H1 (cell line): ENCODE data around the gene RAB22A. TPM values are rescaled to one million over a fixed set of nuclear protein-coding genes. Genes with fewer than 3 reads are reported as not detected.

Source experiments
- HDAC2 ChIP-seq, 2 experiments: fragments of 300-600 bp in 1 of 2; sonication (generic) in 1 of 2; IDR thresholded peaks; 2 replicates each; pipeline ENCODE4 v1.6.1; 2011 to 2012; ENCODE audit warnings: low read depth in 2 of 2, low read length in 2 of 2, mild to moderate bottlenecking in 2 of 2, moderate library complexity in 2 of 2, borderline replicate concordance in 1 of 2, inconsistent platforms in 1 of 2
- JUND ChIP-seq: IDR thresholded peaks from 2 replicates; pipeline ENCODE4 v1.6.1; 2011; ENCODE audit warnings: mild to moderate bottlenecking, improper control_type of control experiment, low read length
- KDM4A ChIP-seq: IDR thresholded peaks from one replicate; pipeline ENCODE4 v1.7.1; 2012; ENCODE audit warnings: low read depth, mild to moderate bottlenecking, moderate library complexity, low read length, inconsistent platforms; ENCODE audit not compliant: severe bottlenecking
- POLR2AphosphoS5 ChIP-seq: IDR thresholded peaks from 2 replicates; pipeline ENCODE4 v1.6.1; 2011; ENCODE audit warnings: low read depth, low read length
- SP4 ChIP-seq: IDR thresholded peaks from 2 replicates; pipeline ENCODE4 v1.6.1; 2012; ENCODE audit warnings: low read length, inconsistent platforms
- polyA plus RNA-seq, 7 experiments: library from polyadenylated mRNA; depleted of rRNA in 3 of 7; stranded (reverse) in 5 of 7; unstranded in 2 of 7; fragments of >200 nt in 5 of 7; fragments of 200-250 nt in 2 of 7; gene quantifications; 1 replicate in 5 of 7; 2 replicates in 1 of 7; 4 replicates in 1 of 7; pipeline versions ENCODE4 v1.2.1 to v1.2.3, GENCODE V29; 2011 to 2013; ENCODE audit warnings: missing spikeins in 2 of 7, mixed read lengths in 2 of 7
- total RNA-seq: library from RNA; stranded (reverse); fragmentation: NEBNext Ultra II Directional; extraction: Animal tissue kit (Norgen Biotek cat#: 25700); gene quantifications from 2 replicates; pipeline ENCODE4 v1.2.1, GENCODE V29; 2021
- TF ChIP-seq, protein P1 (sequence below): fragments of 300-600 bp; sonication (generic); IDR thresholded peaks from 2 replicates; pipeline ENCODE4 v1.7.1; 2012; ENCODE audit warnings: low read length, moderate library complexity, mild to moderate bottlenecking, inconsistent platforms; ENCODE audit not compliant: insufficient replicate concordance

Gene RAB22A
- total and polyA plus RNA-seq, 2 of the 8 experiments (the other 6 are each of a cell fraction or from before 2014, with no cell fraction given) = 3.1 to 6.6 TPM

DNA sequence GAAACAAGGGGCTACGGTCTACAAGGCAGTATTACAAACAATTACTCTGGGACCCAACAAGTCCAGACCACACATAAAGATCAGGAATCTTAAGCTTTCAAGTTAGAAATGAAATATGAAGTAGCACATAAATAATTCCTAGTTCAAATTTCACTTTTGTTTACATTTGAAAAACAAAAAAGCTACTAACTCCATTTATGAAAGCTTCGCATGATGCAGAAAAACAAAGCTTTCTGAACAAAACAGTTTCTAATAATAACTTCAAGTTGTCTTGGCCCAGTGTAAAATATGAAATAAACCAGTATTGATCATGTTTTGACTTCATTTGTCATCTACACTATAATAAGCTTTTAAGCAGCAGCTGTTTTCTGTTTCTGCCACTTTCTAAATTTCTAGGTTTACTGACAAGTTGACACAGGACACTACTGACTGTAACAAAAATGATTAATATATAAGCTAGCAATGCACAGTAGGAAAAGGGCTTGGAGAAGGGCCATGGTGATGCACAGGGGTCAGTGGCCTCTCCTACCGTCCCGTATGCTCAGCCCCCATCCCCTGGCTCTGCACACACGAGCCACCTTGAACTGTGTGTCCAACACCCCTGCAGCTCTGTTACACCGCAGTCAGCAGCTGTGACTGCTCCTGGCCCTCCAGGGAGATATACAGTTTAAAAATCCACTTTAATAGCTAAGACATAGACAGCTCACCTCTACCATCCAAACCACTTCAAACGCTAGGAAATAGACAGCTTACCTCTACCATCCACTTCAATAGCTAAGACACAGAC, 13.3 kb upstream of the RAB22A start (continued):
- TF ChIP-seq KDM4A = no peak
- TF ChIP-seq POLR2AphosphoS5 = no peak
- TF ChIP-seq JUND = no peak
- TF ChIP-seq SP4 = no peak
- TF ChIP-seq HDAC2 (IDR thresholded peaks at IDR 0.05; ENCODE audit: borderline replicate concordance in 1 of 2, low read depth in 2 of 2, low read length in 2 of 2) = no peak
- TF ChIP-seq, protein P1, sequence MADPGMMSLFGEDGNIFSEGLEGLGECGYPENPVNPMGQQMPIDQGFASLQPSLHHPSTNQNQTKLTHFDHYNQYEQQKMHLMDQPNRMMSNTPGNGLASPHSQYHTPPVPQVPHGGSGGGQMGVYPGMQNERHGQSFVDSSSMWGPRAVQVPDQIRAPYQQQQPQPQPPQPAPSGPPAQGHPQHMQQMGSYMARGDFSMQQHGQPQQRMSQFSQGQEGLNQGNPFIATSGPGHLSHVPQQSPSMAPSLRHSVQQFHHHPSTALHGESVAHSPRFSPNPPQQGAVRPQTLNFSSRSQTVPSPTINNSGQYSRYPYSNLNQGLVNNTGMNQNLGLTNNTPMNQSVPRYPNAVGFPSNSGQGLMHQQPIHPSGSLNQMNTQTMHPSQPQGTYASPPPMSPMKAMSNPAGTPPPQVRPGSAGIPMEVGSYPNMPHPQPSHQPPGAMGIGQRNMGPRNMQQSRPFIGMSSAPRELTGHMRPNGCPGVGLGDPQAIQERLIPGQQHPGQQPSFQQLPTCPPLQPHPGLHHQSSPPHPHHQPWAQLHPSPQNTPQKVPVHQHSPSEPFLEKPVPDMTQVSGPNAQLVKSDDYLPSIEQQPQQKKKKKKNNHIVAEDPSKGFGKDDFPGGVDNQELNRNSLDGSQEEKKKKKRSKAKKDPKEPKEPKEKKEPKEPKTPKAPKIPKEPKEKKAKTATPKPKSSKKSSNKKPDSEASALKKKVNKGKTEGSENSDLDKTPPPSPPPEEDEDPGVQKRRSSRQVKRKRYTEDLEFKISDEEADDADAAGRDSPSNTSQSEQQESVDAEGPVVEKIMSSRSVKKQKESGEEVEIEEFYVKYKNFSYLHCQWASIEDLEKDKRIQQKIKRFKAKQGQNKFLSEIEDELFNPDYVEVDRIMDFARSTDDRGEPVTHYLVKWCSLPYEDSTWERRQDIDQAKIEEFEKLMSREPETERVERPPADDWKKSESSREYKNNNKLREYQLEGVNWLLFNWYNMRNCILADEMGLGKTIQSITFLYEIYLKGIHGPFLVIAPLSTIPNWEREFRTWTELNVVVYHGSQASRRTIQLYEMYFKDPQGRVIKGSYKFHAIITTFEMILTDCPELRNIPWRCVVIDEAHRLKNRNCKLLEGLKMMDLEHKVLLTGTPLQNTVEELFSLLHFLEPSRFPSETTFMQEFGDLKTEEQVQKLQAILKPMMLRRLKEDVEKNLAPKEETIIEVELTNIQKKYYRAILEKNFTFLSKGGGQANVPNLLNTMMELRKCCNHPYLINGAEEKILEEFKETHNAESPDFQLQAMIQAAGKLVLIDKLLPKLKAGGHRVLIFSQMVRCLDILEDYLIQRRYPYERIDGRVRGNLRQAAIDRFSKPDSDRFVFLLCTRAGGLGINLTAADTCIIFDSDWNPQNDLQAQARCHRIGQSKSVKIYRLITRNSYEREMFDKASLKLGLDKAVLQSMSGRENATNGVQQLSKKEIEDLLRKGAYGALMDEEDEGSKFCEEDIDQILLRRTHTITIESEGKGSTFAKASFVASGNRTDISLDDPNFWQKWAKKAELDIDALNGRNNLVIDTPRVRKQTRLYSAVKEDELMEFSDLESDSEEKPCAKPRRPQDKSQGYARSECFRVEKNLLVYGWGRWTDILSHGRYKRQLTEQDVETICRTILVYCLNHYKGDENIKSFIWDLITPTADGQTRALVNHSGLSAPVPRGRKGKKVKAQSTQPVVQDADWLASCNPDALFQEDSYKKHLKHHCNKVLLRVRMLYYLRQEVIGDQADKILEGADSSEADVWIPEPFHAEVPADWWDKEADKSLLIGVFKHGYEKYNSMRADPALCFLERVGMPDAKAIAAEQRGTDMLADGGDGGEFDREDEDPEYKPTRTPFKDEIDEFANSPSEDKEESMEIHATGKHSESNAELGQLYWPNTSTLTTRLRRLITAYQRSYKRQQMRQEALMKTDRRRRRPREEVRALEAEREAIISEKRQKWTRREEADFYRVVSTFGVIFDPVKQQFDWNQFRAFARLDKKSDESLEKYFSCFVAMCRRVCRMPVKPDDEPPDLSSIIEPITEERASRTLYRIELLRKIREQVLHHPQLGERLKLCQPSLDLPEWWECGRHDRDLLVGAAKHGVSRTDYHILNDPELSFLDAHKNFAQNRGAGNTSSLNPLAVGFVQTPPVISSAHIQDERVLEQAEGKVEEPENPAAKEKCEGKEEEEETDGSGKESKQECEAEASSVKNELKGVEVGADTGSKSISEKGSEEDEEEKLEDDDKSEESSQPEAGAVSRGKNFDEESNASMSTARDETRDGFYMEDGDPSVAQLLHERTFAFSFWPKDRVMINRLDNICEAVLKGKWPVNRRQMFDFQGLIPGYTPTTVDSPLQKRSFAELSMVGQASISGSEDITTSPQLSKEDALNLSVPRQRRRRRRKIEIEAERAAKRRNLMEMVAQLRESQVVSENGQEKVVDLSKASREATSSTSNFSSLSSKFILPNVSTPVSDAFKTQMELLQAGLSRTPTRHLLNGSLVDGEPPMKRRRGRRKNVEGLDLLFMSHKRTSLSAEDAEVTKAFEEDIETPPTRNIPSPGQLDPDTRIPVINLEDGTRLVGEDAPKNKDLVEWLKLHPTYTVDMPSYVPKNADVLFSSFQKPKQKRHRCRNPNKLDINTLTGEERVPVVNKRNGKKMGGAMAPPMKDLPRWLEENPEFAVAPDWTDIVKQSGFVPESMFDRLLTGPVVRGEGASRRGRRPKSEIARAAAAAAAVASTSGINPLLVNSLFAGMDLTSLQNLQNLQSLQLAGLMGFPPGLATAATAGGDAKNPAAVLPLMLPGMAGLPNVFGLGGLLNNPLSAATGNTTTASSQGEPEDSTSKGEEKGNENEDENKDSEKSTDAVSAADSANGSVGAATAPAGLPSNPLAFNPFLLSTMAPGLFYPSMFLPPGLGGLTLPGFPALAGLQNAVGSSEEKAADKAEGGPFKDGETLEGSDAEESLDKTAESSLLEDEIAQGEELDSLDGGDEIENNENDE = no peak
